NCI-H2196 treated with DMSO at 0.1 percent for 48 hours (cell line): Measurements from ENCODE around the gene ATF6.

Source experiments
- DNase-seq: peaks from one replicate; lab custom pipeline; 2025; ENCODE audit not compliant: unreplicated experiment; lab: John Stamatoyannopoulos, UW

Gene ATF6

DNA sequence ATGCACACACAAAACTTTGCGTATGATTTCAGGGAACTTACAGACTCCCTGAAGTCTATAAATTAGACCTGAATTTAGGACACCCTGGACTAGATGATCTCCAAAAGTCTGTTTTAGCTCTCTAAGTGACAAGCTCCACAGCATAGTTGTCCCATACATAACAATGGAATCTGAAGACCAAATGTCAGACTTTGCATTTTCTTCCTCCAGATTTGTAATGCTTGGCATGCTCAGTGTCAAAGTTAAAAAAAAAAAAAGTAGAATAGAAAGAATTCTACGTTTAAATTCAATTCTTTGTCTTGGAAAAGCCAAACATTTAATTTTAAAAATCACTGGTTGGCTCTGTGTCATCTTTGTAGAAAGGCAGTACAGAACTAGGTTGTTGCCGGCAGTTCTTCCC, 190.8 kb downstream of the ATF6 start:
- no peak for DNase-seq

DNA sequence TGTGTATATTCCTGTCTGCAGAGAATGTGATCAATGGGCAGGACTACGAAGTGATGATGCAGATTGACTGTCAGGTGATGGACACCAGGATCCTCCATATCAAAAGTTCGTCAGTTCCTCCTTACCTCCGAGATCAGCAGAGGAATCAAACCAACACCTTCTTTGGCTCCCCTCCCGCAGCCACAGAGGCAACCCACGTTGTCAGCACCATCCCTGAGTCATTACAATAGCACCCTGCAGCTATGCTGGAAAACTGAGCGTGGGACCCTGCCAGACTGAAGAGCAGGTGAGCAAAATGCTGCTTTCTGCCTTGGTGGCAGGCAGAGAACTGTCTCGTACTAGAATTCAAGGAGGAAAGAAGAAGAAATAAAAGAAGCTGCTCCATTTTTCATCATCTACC, 192.3 kb downstream of the ATF6 start:
- no peak for DNase-seq

DNA sequence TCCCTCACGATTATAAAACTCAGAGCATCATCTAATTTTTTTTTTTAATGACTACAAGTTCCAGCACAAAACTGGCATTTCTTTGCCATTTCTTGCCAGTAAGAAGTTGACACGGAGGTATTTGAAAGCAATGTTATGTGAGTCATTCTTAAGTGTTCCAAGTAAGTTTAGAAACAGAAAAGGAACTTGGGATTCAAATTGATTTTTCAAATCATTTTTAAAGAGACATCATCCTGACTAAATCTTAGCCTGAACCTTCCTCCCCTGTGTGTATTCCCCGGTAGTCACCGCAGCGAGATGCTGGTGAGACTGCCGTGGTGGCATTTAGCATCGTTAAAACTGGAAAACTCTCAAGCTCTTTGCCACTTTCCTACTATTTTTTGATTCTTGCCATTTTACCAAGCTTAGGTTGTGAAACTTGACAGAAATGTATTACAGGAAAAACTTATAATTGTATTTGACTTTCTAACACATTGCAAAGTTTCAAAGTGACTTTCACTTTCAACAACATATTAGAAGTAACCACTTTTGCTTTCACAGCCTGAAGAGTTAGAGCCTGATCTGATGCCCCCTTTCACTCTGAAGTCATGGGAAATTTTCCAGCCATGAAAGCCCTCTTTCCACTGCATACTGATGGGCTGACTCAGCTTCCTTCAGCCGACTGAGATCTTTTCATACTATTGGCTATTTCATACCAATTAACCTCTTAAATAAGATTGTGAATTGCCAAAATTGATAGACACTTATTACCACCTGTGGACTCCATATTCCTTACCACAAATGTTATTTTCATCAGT, 196.2 kb downstream of the ATF6 start:
- DNase-seq = no peak

DNA sequence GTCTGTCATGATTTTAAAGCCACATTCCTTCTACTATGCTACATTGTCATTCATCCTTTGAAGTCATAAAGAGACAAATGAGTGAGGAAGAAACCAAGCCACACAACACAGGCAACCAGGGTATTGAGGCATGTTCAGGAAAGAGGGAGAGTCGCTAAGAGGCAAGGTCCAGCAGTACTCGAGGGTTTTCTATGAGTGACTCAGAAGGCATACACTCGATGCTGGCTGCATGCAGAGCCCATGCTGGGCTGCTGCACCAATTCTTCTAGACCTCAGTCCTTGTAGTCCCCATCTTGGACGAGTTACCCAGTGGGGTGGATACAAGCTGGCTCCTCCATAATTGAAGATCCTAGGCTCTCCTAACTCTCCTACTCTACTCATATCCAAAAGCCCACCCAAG, 199.9 kb downstream of the ATF6 start:
- DNase-seq = no peak

DNA sequence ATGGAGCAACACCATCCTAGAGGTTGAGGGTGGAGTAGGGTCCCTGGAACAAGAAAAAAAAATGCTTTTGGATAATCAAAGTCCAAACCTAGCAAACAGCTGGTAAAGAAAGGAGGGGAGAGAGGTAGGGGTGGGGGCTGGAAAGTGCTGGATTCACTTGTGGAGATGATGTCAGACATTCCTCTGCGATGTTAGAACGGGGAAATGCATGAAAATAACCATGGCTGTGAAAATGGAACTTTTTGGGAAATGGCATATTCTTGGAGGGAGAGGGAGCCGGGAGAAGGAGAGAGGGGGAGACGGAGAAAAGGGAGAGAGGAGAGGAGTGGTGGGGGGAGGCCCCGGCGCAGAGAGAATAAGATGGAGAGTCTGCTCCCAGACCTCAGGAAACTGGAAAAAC, 203.9 kb downstream of the ATF6 start:
- no peak for DNase-seq

DNA sequence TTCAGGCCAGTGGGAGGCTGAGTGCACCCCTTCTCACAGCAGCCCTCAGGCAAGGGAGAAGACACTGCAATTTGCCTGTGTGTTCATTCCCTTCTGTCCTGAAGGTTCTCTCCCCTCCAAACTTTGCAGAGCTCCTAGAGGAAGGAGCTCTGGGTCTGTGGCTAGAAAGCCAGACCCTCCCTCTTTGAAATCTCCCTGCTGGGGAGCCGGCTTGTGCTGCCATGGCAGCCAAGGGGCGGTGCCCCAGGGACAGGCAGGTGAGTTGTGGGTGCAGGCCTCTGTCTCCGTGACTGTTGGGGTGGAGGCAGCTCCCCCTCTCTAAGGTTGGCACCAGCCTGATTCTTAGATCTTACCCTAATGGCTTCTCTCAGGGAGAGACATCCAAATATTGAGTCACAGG, 204.5 kb downstream of the ATF6 start:
- DNase-seq = no peak

DNA sequence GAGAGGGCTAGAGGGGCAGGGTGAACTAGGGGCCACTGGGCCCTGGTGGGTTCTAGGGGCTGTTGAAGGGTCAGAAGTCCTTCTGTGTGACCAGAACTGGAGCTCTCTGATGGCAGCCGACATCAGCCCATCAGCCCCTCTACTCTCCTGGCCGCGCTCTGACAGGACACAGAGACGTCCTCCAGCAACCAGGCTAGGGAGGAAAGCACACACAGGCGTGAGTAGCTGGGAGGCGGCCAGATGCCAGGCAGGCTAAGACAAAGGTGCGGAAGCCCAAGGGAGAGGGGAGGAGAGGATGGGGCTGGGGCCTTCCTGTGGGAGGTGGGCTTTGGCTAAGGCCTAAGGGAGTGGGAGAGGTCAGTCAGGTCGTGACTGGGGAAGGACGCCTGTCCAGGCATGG, 206.7 kb downstream of the ATF6 start:
- DNase-seq = no peak

DNA sequence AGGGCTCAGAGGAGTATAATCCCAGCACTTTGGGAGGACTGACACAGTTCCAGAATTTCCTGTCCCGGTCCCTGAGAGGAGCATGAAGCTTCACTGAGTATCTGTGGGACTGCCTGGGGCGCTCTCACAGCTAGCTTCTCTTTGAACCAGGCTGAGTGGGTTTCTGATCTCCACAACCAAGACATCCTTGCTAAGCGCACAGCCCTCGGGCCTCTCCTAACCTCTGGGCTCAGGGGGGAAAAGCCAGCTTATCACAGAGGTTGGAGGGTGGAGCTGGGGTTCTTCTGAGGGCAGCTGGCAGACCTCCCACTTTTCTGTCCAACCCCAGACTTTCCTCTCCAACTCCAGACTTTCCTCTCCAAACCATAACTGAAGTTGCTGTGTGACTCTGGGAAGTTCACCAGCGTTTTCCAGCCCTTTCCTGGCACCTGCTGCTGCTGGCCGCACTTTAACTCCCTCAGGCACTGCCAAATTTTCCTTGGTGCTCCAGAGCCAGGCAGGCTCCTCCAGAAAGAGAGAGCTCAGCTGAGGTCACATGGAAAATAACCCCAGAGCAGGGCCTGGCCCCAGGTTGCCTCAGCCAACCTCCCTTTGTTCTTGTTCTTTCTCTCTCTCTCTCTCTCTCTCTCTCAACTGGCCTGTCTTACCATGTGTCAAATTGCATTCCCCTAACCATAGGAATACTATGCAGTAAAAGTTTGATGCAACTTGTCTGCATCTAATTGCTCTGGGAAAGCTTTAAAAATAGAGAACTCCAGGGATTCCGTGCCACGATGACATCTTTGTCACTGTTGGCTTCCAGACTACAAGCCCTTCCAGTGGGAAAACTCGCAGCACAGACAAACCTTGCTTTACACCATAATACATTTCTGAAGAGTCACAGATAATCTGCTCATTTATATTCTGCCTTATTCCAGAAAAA, 208.1 kb downstream of the ATF6 start:
- DNase-seq = no peak

DNA sequence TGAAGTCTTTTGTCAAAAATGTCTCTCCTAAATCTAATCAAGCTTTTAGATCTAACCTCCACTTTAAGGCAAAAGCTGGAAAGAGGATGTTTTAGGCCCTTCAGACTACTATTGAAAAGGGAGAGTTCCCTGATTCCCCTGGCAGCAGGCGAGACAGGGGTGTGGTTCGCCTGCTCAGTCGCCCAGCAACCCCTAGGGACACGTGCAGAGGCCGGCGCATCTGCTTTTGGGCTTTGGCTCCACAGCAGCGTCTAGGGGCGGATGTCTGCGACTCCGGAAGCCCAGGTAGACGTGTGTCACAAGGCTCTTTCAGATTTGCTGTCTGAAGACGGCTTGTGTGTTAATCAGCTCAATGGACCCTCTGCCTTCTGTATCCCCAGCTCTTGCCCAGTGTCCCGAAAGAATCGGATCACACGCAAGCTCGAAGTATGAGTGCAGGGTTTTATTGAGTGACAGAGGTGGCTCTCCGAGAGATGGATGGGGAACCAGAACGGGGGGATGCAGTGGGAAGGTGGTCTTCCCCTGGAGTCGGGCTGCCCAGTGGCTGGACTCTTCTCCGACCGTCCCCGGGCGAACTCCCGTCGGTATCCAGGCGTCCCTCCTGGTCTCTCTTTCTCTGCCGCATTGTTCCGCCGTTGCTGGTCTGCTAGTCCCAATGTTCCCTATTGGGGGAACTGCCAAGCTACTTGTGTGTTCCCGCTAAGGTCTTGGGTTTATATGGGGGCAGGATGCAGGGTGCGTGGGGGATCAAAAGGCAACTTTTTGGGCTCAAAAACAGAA, 212.1 kb downstream of the ATF6 start:
- no peak for DNase-seq

DNA sequence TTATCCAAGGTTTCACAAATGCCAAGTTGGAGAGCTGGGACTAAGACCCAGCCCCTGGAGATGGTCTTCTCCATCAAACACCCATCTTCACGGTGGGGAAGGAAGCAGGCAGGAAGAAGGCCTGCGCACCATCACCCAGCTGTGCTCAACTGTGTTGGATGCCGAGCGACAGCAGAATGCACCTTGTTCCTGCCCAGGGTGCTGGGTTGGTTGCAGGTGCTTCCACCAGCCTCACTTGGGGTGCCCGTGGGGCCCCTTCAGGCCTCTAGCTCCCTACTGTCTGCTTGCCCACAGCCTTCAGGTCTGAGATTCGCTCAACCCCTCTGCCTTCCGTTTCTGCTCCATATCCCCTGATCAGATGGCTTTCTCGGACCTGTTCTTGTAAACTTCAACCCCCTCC, 215.0 kb downstream of the ATF6 start:
- no peak for DNase-seq

DNA sequence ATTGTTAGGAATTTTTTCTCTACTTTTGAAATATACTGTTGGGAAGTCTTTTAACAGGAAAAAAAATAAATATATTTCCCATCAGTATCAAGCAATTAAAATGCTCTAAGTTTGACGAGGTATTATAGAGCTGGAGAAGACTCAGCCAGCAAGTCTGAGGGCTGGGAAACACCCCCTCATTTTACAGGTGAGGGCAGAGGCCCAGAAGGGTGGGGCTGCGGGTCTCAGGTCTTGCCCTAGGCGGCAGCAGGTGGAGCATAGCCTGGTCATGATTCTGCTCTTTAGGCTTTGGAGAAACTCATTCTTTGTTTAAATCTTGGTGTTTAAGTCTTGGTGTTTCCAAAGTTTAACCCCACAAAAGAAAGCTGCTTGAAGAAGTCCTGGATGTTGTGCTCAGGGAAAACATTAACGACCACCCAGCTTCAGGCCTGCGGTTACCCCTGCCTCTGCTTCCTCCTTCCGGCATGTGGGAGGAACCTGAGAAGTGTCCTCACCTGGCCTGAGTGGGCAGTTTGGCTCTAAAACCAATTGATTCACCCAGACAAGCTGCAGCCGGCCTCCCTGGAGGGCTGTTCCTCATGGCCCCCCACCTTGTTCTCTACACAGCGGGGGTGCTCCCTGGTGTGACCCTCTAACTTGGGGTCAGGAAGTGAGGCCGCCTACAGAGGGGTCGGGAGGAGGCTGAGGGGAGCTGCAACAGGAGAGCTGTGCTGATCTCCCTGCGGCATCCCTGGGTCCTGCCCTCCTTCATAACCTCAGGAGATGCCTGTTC, 215.8 kb downstream of the ATF6 start:
- DNase-seq = no peak

DNA sequence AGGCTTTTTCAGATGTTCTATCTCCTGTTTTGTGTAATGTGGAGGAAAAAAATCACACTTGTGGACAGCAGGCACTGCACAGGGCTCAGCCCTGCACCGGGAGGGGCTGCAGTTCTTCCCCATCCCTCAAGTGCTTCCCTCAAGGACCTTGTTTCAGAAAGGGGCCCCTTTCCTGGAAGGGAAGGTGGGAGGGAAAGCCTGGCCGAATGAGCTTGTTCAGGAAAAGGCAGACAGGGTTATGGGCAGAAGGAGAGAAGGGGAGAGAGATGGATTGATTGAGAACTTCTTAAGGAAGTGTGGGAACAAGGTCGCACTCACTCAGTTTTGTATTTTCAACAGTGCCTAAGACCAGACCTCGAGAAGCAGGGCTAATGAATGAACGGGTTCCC, 216.4 kb downstream of the ATF6 start:
- no peak for DNase-seq

DNA sequence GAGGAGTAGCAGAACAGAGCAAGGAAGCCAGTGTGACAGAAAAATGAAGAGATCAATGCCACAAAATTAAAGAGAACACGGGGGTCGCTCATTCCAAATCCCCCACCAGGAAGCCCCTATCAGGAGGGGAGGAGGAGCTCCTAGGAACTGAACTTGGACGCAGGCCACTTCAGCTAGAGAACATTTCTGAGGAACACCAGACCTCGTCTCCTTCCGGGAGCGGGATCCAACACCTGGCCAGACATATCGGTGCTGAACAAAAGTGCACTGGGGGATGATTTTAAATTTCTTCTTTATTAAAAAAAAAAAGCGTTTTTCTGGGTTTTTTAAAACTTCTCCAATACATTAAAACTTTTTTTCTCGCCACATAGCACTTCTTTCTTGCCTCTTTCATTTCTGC, 216.8 kb downstream of the ATF6 start:
- no peak for DNase-seq

DNA sequence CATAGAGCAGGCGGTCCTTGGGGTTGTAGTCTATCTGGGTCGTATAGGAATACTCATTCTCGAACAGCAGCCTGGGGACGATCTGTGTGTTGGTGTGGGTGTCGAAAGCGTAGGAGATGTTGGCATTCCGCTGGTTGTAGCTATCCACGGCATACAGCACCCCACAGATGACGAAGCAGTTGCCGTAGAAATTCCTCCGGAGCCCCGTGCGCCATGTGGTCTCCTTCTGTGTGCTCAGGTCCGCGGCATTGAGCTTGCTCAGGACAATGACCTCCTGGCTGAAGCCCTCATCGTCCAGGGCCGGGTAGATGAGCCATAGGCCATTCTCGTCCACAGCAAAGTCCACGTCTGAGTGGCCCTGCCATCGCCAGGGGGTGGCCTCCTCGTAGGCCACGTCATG, 217.6 kb downstream of the ATF6 start:
- no peak for DNase-seq

DNA sequence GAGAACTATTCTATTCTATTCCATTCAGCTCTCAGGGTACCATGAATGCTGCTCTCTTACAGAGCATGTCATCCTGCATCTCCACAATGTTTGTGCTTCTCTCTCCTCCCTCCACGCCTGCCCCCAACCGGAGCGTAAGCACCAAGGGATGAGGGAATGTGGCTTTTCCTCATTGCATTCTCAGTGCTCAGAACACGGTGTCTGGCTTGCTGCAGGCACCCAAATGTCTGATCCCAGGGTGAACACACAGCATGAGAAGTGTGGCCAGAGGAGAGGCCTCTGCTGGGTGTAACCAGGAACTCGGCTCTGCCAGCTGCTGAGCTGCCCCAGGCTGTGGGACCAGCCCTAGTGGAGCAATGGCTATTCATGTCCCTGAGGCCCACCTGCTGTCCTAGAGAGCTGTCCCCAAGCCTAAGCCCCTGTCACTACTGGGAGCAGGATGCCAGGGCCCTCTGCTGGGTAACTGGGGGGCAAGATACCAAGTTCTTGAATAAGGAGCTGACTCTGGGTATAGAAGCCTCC, 219.2 kb downstream of the ATF6 start:
- DNase-seq = no peak

DNA sequence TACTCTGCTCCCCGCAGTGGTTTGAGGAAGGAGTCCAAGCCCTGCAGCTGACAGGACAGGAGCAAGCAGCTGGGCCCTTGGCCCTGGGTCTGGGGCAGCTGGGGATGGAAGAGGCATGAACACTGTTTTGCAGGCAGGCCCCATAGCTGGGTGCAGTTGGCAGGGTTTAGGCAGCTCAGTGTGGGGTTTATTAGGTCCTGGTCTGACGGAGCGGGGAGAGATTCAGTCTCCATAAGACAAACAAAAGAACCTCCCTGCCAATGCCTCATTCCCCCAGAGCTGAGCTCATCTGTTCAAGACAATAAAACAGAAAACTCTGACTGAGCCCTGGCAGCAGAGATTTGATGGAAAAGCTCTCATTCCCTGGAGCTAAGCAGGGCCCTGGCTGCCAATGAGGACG, 220.2 kb downstream of the ATF6 start:
- DNase-seq = no peak

DNA sequence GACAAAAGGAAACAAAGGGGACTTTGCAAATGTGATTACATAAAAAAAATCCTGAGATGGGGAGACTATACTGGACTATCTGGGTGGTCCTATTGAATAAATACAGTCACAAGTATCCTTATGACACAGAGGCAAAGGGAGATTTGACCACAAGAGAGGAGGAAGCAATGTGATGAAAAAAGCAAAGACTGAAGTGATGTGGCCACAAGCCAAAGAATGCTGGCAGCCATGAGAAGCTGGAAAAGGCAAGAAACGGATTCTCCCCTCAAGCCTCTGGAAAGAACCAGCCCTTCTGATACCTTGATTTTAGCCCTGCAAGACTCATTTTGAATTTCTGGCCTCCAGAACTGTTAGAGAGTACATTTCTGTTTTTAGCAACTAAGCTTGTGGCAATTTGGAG, 221.2 kb downstream of the ATF6 start:
- DNase-seq = no peak

DNA sequence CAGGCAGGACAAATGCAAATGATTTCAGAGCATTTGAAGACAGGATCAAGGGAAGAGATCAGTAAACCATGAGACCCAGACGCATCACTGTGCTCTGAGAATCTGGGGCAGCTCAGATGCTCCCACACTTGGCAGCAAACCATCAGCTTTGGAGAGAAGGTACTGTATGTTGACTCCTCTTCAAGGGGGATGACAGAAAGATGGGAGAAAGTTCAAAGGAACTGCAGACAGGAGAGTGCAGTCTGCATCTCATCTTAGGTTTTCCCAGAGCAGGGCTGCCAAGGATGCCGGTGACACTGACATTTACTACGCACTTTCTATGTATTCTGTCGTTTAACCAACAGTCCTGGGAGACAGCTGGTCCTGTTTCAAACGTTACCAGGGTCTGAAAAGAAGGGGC, 221.8 kb downstream of the ATF6 start:
- no peak for DNase-seq

DNA sequence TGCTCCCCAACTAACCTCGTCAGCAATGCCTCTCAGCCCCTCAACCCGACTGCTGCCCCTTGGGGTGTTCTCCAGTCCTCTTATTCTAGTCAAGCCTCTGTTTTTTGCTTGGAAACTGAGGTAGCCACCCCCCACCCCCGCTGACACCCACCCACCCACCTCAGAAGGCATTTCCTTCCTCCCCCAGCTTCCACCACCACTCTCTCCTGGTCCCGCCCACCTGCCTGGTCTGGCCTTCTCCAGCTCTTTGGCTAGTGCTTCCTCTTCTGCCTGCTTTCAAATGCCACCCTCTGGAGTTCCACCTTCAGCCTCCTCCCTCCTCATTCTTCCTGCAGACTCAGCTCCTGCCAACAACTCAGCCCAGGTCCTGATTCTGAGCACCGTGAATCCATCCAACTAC, 222.3 kb downstream of the ATF6 start:
- no peak for DNase-seq

DNA sequence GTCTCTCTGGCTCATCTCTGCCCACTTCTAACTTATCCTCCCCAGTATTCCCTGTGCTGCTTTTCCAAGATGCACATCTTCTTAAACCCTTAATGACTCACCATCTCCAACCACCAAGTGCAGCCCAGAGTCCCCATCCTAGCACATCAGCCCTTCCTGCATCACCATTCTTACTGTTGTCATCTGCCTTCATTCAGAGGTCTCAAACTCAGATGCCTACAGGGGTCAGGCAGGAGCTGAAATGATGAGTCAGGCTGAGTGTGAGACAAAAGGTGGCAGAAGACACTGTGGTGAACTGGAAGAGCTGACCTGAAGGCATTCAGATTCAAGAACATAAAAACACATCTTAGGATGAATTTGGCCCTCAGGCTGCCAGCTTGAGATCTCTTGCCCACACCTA, 223.0 kb downstream of the ATF6 start:
- no peak for DNase-seq

DNA sequence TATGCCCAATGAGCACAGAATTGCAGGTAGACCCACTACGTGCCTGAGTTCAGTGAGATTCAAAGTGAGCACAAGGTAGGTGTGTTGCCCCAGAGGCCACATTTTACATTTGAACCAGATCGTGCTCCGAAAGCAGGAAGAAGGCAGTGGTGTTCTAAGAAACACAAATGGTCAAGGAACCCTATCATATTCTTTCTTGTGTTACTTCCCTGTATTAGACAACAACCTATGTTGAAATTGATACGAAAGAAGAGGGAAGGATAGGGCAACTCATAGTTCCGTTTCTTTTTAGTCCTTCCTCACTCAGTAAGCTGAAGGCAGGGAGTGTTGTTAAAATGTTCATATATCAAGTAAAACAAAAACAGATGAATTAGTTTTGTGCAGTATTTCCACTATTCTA, 223.7 kb downstream of the ATF6 start:
- DNase-seq = no peak
